ENCODE results near the gene RALA.

Gene RALA

DNA sequence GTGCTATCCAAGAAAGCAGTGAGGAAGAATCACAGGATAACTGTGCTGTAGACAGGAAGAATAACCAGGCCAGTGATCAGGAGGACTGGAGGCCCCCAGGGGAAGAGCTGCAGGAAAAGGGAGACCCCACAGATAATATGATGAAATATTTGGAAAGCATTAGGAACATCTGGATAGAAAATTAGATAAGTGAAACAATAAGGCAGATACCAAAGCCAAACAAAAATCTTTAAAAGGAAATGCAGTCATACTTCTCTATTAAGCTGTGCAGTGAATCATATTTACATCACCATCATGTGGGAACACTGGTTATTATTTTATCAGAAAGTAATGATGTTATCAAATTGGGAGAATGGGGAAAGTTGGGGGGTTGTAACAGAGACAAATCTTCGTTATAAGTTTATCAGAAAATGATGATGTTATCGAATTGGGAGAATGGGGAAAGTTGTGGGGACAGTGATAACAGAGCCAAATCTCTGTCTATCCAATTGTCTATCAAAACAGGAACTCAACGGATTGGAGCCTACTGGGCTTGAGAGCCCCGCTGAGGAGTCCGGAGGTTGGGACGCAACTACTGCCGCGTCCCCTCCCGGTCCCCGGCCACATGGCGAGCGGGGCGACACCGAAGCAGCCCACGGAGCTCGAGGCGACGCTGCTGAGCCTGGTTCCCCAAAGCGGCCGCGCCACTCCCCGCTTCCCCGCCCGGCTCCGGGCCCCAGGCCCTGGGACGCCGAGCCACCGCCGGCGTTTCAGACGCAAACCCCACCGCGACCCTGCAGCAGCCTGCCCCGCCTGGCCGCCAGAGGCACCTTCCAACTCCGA lies 14.0 kb upstream of the RALA start:
- DNase-seq (ENCODE audit: extremely low read depth, low read depth): no peak
- H3K4me3 ChIP-seq (replicated peaks; ENCODE audit: low read depth, low read length): peak overlapping the region; percentile 28
- TF ChIP-seq, protein P1, sequence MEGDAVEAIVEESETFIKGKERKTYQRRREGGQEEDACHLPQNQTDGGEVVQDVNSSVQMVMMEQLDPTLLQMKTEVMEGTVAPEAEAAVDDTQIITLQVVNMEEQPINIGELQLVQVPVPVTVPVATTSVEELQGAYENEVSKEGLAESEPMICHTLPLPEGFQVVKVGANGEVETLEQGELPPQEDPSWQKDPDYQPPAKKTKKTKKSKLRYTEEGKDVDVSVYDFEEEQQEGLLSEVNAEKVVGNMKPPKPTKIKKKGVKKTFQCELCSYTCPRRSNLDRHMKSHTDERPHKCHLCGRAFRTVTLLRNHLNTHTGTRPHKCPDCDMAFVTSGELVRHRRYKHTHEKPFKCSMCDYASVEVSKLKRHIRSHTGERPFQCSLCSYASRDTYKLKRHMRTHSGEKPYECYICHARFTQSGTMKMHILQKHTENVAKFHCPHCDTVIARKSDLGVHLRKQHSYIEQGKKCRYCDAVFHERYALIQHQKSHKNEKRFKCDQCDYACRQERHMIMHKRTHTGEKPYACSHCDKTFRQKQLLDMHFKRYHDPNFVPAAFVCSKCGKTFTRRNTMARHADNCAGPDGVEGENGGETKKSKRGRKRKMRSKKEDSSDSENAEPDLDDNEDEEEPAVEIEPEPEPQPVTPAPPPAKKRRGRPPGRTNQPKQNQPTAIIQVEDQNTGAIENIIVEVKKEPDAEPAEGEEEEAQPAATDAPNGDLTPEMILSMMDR (IDR thresholded peaks at IDR 0.05; ENCODE audit: low read depth, low read length, missing control alignments): peak; percentile 11

DNA sequence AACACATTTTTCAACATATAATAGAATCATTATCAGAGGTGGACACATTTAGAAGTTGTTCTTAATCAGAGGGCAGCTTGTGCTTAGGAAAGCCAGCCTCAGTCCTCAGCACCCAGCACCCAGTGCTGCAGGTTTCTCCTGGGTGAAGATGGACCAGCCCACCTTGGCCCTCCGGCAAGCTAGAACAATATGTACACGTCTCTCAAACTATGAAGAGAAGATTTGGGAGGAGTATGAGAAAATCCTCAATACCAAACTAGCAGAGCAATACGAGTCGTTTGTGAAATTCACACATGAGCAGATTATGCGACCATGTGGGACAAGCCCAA lies 13.5 kb upstream of the RALA start:
- no peak for DNase-seq (ENCODE audit: extremely low read depth, low read depth)
- H3K4me3 ChIP-seq (replicated peaks; ENCODE audit: low read depth, low read length): peak overlapping the region; percentile 28
- TF ChIP-seq, protein P1 (IDR thresholded peaks at IDR 0.05; ENCODE audit: low read depth, low read length, missing control alignments): no peak

DNA sequence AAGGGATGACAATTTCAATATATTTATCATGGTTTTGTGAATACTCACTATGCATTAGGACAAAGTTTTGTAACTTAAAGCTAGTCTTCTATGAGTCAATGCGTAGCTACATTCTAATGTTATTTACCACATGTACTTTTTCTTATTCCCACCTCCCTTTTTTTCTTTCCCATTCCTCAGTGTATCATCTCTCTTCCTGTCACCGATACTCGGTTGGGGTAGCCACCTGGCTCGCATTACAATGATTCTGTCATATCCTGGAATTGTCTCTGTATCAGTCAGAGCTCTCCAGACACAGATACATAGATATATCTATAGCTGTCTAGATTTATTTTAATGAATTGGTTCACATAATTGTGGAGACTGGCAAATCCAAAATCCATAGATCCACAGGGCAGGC lies 9.8 kb upstream of the RALA start:
- no peak for DNase-seq (ENCODE audit: extremely low read depth, low read depth)

DNA sequence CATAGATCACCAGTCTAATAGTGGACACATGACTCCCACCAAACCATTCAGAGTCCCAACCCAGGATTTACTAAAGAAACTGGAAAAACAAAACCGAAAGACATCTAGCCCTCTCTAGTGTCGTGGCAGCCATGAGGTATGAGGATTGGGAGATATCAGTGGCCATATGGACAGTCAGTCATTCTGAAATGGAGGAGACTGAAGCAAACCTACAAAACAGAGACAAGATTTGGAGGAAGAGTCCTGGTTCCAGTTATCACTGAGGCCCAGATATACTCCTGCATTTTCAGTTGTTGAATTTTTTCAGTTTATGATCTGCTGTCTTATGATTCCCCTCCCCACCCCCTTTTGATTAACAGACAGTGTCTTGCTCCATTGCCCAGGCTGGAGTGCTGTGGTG lies 9.1 kb upstream of the RALA start:
- TF ChIP-seq, protein P1 (IDR thresholded peaks at IDR 0.05; ENCODE audit: low read depth, low read length, missing control alignments): no peak
- no peak for DNase-seq (ENCODE audit: extremely low read depth, low read depth)
- H3K4me3 ChIP-seq (replicated peaks; ENCODE audit: low read depth, low read length): no peak overlapping the region

More for the DNA sequence above, 9.8 kb upstream of the RALA start:
- TF ChIP-seq, protein P1 (IDR thresholded peaks at IDR 0.05; ENCODE audit: low read depth, low read length, missing control alignments): no peak
- no peak overlapping the region for H3K4me3 ChIP-seq (replicated peaks; ENCODE audit: low read depth, low read length)

DNA sequence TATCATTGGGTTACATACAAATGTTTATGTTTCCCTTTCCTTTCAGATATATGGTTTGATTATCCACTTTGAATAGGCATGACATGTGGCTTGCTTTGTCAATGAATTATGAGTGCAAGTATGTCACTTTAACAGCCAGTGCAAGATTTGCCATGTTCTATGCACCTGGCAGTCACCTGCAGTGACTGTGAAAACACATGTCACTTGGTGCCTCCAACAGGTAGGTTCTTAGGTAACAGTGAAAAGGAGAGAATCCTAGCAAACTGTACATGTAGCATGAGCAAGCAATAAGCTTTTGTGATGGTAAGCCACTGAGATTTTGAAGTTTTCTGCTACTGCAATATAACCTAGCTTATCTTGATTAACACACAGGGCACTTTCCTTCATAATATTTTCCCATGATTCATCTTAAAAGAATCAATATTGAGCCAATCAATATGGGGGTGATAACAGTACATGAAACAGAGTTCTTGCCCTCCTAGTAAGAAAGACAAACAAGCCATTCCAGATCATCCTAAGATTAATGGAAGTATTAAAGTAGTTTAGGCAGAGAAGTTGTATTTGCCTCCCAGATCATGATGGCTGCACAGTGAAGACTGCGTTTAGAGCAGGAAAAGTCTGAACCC lies 7.9 kb upstream of the RALA start:
- no peak overlapping the region for H3K4me3 ChIP-seq (replicated peaks; ENCODE audit: low read depth, low read length)
- no peak for DNase-seq (ENCODE audit: extremely low read depth, low read depth)
- TF ChIP-seq, protein P1 (IDR thresholded peaks at IDR 0.05; ENCODE audit: low read depth, low read length, missing control alignments): no peak

DNA sequence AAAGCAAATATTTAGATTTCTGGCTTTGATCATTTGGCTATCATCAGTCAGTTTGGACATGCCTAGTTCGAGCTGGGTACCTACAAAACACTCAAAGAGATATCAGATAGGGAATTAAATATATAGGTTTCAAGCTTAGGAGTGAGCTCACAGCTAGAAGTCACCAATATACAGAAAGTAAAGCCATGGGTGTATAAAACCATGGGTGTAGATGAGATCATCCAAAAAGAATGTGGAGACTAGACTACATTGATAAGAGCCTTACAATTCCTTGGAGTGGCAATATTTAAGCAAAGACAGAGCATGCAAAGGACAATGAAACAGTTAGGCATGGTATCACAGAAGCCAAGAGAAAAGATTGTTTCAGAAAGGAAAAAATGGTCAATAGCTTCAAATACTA lies 7.2 kb upstream of the RALA start:
- H3K4me3 ChIP-seq (replicated peaks; ENCODE audit: low read depth, low read length): no peak overlapping the region
- DNase-seq (ENCODE audit: extremely low read depth, low read depth): no peak
- TF ChIP-seq, protein P1 (IDR thresholded peaks at IDR 0.05; ENCODE audit: low read depth, low read length, missing control alignments): no peak

Measured in HFF-Myc (cell line).